DND-41 (cell line): ENCODE results near the gene SLC12A7.
"Not testable (repeated sequence)": the region's sequence is repeated elsewhere in the genome, so short reads cannot be mapped to it uniquely, and the experiment has no call there.

Experiments used
- ATAC-seq: fragments of 200-7000 bp; cut with Tn5 transposase; 3 replicates; pipeline ENCODE4 v1.9.1; 2021; ENCODE audit warnings: low read depth; ENCODE audit not compliant: insufficient read depth
- DNase-seq: peaks from one replicate; pipeline ENCODE4 v3.0.0-alpha.2; 2020
- H2AFZ ChIP-seq: 2 replicates; pipeline ENCODE4 v1.6.0; 2012; ENCODE audit warnings: low read depth, low read length
- H3K27ac ChIP-seq: 2 replicates; pipeline ENCODE4 v1.5.1; 2012; ENCODE audit warnings: low read length, inconsistent platforms
- H3K27me3 ChIP-seq: fragments of 200-600 bp; sonication (generic); 2 replicates; pipeline ENCODE4 v1.6.0; 2012; ENCODE audit warnings: low read length, mild to moderate bottlenecking, inconsistent platforms; ENCODE audit not compliant: insufficient read depth, poor library complexity
- H3K36me3 ChIP-seq: 2 replicates; pipeline ENCODE4 v1.5.1; 2012; ENCODE audit warnings: low read length, inconsistent platforms; ENCODE audit not compliant: insufficient read depth
- H3K4me1 ChIP-seq: 2 replicates; pipeline ENCODE4 v1.5.1; 2012; ENCODE audit warnings: mild to moderate bottlenecking, low read length; ENCODE audit not compliant: insufficient read depth
- H3K4me2 ChIP-seq: 2 replicates; pipeline ENCODE4 v1.6.0; 2012; ENCODE audit warnings: mild to moderate bottlenecking, moderate library complexity, low read length, inconsistent platforms; ENCODE audit not compliant: insufficient read depth
- H3K4me3 ChIP-seq, 2 experiments: fragments of 200-600 bp in 1 of 2; shearing (Covaris generic) in 1 of 2; 2 replicates each; pipeline ENCODE4 v1.5.1; 2012 to 2016; ENCODE audit warnings: inconsistent platforms in 2 of 2, low read length in 2 of 2, mild to moderate bottlenecking in 2 of 2, low read depth in 1 of 2, moderate library complexity in 1 of 2
- H3K79me2 ChIP-seq: 2 replicates; pipeline ENCODE4 v1.6.0; 2012; ENCODE audit warnings: low read length, inconsistent platforms; ENCODE audit not compliant: insufficient read depth
- H3K9ac ChIP-seq: 2 replicates; pipeline ENCODE4 v1.6.0; 2012; ENCODE audit warnings: low read depth, mild to moderate bottlenecking, inconsistent platforms, low read length, moderate library complexity
- H3K9me3 ChIP-seq: 2 replicates; pipeline ENCODE4 v1.5.1; 2012; ENCODE audit warnings: low read length, moderate library complexity, mild to moderate bottlenecking, inconsistent platforms; ENCODE audit not compliant: insufficient read depth, severe bottlenecking
- H4K20me1 ChIP-seq: 2 replicates; pipeline ENCODE4 v1.6.0; 2012; ENCODE audit warnings: low read length; ENCODE audit not compliant: insufficient read depth
- EZH2 ChIP-seq: IDR thresholded peaks from 3 replicates; pipeline ENCODE4 v1.6.1; 2012; ENCODE audit warnings: borderline replicate concordance, low read depth, mild to moderate bottlenecking, moderate library complexity, low read length, inconsistent platforms; ENCODE audit not compliant: severe bottlenecking
- TF ChIP-seq, protein P1 (sequence below): IDR thresholded peaks from 2 replicates; pipeline ENCODE4 v1.5.1; 2012; ENCODE audit warnings: borderline replicate concordance, low read length, moderate library complexity, mild to moderate bottlenecking; ENCODE audit not compliant: poor library complexity, severe bottlenecking; ENCODE audit errors: extremely low read depth

The SLC12A7 gene

DNA sequence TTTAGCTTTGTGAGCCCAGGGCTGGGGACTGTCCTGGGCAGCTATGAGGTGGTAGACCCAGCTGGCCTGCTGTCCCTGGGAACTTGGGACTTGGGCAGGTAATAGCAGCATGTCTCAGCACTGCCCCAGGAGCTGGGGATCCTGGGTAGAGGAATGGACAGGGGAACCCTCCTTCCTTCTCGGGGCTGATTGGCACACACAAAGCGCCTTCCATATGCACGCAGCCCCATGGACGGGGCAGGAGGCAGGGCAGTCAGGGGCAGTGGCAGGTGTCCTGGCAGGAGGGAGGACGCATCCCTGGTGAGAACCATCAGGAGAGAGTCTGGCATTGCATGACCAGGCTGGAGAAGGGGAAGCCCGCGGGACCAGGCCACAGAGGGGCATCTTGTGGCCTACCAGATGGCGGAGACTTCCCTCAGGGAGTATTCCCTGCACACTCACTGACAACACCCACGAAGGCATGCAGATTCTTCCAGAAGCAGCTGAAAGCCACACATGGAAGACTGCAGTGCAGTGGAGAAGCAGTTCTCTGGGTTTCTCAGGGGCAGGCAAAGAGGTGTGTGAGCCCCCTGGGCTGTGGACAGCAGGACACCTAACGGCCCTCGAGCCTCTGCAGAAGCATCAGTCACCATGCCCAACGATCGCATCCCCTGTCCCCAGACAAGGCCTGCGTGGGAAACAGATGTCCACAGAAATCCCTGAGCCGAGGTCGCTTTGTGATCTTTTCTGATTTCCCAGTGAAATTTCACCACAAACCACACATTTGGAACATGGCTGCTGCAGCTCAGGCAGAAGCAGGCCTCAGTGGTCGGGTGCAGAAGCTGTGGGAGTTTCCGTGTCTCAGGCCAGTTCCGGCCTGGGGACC lies 110.2 kb downstream of the SLC12A7 start:
- peaks cover 27% of the 10 kb centered on the region for H3K4me1 ChIP-seq
- peaks cover 20% of the 10 kb centered on the region for H3K27me3 ChIP-seq
- H3K36me3 ChIP-seq: no peaks in the 10 kb centered on the region
- ATAC-seq (no peak), DNase-seq (peak; percentile 3)
- no peak overlapping the region for H3K27ac ChIP-seq
- no peak overlapping the region for H3K9ac ChIP-seq
- H4K20me1 ChIP-seq: no peaks in the 10 kb centered on the region
- no peaks in the 10 kb centered on the region for H3K79me2 ChIP-seq
- H2AFZ ChIP-seq: no peak overlapping the region
- H3K9me3 ChIP-seq: no peaks in the 10 kb centered on the region
- H3K4me2 ChIP-seq: no peak overlapping the region
- H3K4me3 ChIP-seq: no peak overlapping the region
- TF ChIP-seq, protein P1, sequence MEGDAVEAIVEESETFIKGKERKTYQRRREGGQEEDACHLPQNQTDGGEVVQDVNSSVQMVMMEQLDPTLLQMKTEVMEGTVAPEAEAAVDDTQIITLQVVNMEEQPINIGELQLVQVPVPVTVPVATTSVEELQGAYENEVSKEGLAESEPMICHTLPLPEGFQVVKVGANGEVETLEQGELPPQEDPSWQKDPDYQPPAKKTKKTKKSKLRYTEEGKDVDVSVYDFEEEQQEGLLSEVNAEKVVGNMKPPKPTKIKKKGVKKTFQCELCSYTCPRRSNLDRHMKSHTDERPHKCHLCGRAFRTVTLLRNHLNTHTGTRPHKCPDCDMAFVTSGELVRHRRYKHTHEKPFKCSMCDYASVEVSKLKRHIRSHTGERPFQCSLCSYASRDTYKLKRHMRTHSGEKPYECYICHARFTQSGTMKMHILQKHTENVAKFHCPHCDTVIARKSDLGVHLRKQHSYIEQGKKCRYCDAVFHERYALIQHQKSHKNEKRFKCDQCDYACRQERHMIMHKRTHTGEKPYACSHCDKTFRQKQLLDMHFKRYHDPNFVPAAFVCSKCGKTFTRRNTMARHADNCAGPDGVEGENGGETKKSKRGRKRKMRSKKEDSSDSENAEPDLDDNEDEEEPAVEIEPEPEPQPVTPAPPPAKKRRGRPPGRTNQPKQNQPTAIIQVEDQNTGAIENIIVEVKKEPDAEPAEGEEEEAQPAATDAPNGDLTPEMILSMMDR: no peak
- no peak for TF ChIP-seq EZH2

DNA sequence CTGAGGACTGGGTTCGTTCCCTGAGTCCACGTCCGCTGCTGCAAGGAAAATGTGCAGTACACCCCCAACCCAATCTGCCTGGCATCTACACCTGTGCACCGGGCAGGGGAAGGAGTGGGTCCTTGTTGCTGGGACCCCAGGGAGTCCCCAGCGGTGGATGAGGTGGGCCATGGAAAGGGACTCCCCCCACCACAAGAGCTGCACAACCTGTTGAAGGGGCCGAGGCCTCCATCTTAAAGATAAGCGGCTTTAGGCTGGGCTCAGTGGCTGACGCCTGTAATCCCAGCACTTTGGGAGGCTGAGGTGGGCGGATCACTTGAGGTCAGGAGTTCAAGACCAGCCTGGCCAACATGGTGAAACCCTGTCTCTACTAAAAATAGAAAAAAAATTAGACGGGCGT lies 111.0 kb downstream of the SLC12A7 start:
- DNase-seq, H3K9ac ChIP-seq, H3K79me2 ChIP-seq, H3K4me2 ChIP-seq, H3K4me3 ChIP-seq, H3K27ac ChIP-seq, H2AFZ ChIP-seq, H3K36me3 ChIP-seq, H3K9me3 ChIP-seq, ATAC-seq, H4K20me1 ChIP-seq: not testable (repeated sequence)
- H3K27me3 ChIP-seq: peaks cover 14% of the 10 kb centered on the region
- peaks cover 35% of the 10 kb centered on the region for H3K4me1 ChIP-seq
